ENCODE results near the gene NFIL3. TPM values are rescaled to one million over a fixed set of nuclear protein-coding genes. Genes with fewer than 3 reads are reported as not detected.

NFIL3 gene
- total and polyA plus RNA-seq, 2 experiments from 2014 or later: 4.1 to 7.5 TPM

- TF ChIP-seq ZNF462 (CRISPR knock-in tag; IDR thresholded peaks at IDR 0.05) (no peak), CTCF (conservative IDR thresholded peaks at IDR 0.05; ENCODE audit: low read depth in 2 of 2) (no peak), NANOG (IDR thresholded peaks at IDR 0.05; ENCODE audit: borderline replicate concordance) (no peak), EZH2 (IDR thresholded peaks at IDR 0.05; ENCODE audit: low read depth, unreplicated experiment) (no peak), CREB1 (CRISPR knock-in tag; IDR thresholded peaks at IDR 0.05; ENCODE audit: low read depth) (no peak), POLR2AphosphoS5 (IDR thresholded peaks at IDR 0.05; ENCODE audit: low read depth) (no peak), JUNB (IDR thresholded peaks at IDR 0.05; ENCODE audit: unreplicated experiment) (no peak)
Observed at GRCh38 chr9:91395553-91396471, 27.8 kb downstream of the NFIL3 start (continued).

Measured in GM23338 (cell line).